ENCODE data around the gene NUDT14.
A peak's percentile ranks its signal among the peaks of the same experiment; 100 is the strongest.

NUDT14 gene

DNA sequence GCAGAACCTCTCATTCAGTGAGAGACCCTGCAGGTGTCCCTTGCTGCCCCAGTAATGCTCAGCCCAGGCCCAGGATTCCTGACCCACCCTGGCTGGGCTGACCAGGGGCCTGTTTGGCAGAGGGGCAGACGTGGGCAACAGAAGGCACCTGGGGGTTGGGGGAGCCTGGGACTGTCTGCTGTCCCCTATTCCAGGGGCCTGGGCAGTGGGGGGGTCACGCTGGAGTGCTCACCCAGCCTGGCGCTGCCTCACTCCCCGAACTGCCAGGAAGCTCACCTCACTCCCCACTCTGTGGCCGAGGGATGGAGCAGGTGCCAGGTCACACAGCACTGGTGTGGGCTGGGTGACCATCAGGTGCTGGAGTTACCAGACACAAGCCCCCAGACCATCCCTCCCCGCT is 22.6 kb upstream of the NUDT14 start:
- Mint-ChIP-seq H3K4me3 (no peak overlapping the region), H3K36me3 (ENCODE audit: low read depth) (no peaks in the 10 kb centered on the region), H3K27ac (no peak overlapping the region), H3K9me3 (no peaks in the 10 kb centered on the region), H3K4me1 (no peaks in the 10 kb centered on the region), H3K27me3 (ENCODE audit: low read depth) (peaks cover 6% of the 10 kb centered on the region)
- TF ChIP-seq, protein P1, sequence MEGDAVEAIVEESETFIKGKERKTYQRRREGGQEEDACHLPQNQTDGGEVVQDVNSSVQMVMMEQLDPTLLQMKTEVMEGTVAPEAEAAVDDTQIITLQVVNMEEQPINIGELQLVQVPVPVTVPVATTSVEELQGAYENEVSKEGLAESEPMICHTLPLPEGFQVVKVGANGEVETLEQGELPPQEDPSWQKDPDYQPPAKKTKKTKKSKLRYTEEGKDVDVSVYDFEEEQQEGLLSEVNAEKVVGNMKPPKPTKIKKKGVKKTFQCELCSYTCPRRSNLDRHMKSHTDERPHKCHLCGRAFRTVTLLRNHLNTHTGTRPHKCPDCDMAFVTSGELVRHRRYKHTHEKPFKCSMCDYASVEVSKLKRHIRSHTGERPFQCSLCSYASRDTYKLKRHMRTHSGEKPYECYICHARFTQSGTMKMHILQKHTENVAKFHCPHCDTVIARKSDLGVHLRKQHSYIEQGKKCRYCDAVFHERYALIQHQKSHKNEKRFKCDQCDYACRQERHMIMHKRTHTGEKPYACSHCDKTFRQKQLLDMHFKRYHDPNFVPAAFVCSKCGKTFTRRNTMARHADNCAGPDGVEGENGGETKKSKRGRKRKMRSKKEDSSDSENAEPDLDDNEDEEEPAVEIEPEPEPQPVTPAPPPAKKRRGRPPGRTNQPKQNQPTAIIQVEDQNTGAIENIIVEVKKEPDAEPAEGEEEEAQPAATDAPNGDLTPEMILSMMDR (IDR thresholded peaks at IDR 0.05; ENCODE audit: unreplicated experiment in 3 of 3) = no peak

DNA sequence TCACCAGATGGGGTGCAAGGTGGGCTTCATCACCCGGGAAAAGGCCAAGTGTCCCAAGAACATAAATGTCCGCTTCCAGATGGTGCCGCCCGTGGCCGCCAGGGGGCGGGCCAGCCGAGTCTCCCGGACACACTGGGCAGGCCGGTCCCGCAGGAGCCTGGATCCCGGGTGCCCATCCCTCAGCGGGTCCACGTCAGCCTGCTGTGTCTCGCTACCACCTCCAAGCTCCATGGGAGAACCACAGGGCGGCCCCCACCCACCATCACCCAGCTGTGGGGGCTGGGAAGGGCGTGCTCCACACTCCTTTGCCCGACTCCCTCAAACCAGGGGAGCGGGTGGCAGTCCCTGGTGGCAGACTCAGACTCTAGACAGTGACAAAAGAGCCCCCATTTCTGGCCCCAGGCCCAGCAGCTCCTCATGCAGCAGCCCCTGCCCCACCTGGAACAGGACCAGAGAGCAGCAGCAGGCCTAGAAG is 22.0 kb upstream of the NUDT14 start:
- peaks cover 12% of the 10 kb centered on the region for H3K27me3 Mint-ChIP-seq (ENCODE audit: low read depth)
- H3K9me3 Mint-ChIP-seq = no peaks in the 10 kb centered on the region
- no peak overlapping the region for H3K4me3 Mint-ChIP-seq
- H3K36me3 Mint-ChIP-seq (ENCODE audit: low read depth) = no peaks in the 10 kb centered on the region
- H3K27ac Mint-ChIP-seq = no peak overlapping the region
- TF ChIP-seq, protein P1 (IDR thresholded peaks at IDR 0.05; ENCODE audit: unreplicated experiment in 3 of 3) = peak; percentile 87 to 94 (median 92)
- H3K4me1 Mint-ChIP-seq = no peaks in the 10 kb centered on the region

DNA sequence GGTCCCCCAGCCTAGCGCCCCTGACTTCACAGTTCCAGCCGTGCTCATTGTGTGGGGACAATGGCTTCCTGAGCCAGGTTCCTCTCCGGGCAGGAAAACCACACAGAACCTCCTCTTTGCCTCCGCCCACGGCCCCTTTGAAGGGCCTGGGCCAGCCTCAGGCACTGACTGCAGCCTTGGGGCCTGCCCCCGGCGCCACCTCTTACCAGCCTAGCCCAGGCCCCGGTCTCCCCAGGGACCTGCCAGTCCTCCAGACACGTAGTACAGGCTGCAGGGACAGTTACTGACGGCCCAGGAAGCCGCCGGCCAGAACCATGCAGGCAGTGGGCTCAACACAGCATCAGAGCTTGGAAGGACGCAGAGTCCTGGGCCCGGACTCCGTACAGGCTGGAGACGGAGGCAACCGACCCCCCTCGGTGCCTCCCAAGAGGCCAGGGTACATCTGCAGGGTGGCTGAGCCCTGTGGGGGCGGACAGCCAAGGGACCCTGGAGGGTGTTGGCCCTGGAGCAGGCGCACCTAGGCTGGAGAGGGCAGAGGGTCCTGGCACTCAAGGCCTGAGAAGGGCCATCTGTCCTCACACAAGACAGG is 20.9 kb upstream of the NUDT14 start:
- H3K36me3 Mint-ChIP-seq (ENCODE audit: low read depth) = no peaks in the 10 kb centered on the region
- H3K9me3 Mint-ChIP-seq = no peaks in the 10 kb centered on the region
- TF ChIP-seq, protein P1 (IDR thresholded peaks at IDR 0.05; ENCODE audit: unreplicated experiment in 3 of 3) = no peak
- no peak overlapping the region for H3K27ac Mint-ChIP-seq
- peaks cover 15% of the 10 kb centered on the region for H3K27me3 Mint-ChIP-seq (ENCODE audit: low read depth)
- H3K4me1 Mint-ChIP-seq = no peaks in the 10 kb centered on the region
- no peak overlapping the region for H3K4me3 Mint-ChIP-seq

DNA sequence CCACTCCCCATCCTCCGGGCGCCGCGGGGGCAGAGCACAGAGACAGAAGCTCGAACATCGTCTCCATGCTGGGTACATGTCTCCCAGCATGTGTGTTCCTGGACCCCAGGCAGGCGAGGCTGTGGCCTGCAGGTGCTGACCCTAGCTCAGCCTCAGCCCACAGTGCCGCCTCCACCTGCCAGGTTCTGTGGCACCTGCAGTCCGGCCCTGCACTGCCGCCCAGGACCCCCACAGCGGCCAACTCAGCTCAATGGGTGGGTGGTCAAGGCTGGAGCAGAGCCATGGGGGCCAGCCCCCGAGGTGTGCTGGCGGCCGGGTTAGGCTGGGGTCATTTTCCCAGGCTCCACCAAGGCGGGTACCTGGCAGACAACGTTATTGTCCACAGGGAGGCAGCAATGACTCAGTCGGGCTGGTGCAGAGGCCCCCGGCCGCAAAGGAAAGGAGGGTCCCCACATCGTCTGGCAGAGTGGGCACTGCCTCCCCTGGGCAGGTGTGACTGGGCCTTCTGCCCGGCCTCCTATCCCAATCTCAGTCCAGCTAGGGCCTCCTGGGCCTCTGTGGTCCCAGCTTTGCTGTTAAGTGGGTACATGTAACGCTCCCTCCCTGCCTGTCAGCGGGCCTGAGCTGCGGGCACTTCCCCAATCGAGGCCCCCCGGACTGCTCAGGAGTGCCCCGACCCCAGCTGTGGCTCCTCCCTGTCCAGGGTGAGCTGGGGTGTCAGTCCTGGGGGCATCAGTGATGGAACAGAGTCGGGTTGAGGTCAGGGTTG is 20.2 kb upstream of the NUDT14 start:
- Mint-ChIP-seq H3K4me3 (no peak overlapping the region), H3K27me3 (ENCODE audit: low read depth) (peaks cover 17% of the 10 kb centered on the region), H3K27ac (no peak overlapping the region), H3K36me3 (ENCODE audit: low read depth) (no peaks in the 10 kb centered on the region), H3K4me1 (no peaks in the 10 kb centered on the region), H3K9me3 (no peaks in the 10 kb centered on the region)
- TF ChIP-seq, protein P1 (IDR thresholded peaks at IDR 0.05; ENCODE audit: unreplicated experiment in 3 of 3) = peak in 2 of 3 experiments; percentile 13 to 17

DNA sequence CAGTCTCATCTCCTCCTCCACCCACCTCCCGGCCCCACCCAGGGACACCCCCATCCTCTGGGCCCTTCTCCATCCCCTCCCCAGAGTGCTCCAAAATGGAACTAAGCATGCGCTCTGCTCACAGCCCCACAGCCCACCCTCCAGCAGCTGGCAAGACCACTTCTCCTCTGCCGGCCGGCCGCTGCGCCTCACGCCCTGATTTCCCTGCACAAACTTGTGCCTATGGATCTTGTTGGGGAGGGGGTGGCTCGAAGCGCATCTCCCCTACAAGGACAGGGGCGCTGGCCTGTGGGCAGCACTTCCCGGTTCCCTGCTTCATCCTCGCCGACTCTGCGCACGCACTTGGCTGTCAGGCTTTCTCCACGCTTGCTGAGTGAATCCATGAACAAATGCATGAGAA is 19.5 kb upstream of the NUDT14 start:
- TF ChIP-seq, protein P1 (IDR thresholded peaks at IDR 0.05; ENCODE audit: unreplicated experiment in 3 of 3) = no peak
- Mint-ChIP-seq H3K36me3 (ENCODE audit: low read depth) (no peaks in the 10 kb centered on the region), H3K9me3 (no peaks in the 10 kb centered on the region), H3K4me1 (peaks cover 2% of the 10 kb centered on the region), H3K27me3 (ENCODE audit: low read depth) (peaks cover 19% of the 10 kb centered on the region), H3K27ac (no peak overlapping the region), H3K4me3 (no peak overlapping the region)

Data from nephron (organoid).